ENCODE measurements around the gene GPATCH4. TPM values are rescaled to one million over a fixed set of nuclear protein-coding genes. Genes with fewer than 3 reads are reported as not detected.

The GPATCH4 gene
- 16.5 and 16.8 TPM in 2 replicates for polyA plus RNA-seq (2013)

GRCh38 chr1:156601122-156601830 is at the start of gene GPATCH4:
GPATCH4 (minus strand) TSS chr1:156601479.
- Histone ChIP-seq H3K27me3 (ENCODE audit: insufficient read depth, low read length) (no peaks in the 10 kb centered on the region), H3K4me2 (ENCODE audit: low read length) (peak within 1 kb of the TSS; percentile 81), H4K91ac (ENCODE audit: low read depth, low read length) (peak within 1 kb of the TSS; percentile 88), H3K79me1 (ENCODE audit: low read length) (peaks cover 7% of the 10 kb centered on the region), H2AFZ (ENCODE audit: insufficient read depth, low read length, poor library complexity) (peak within 1 kb of the TSS; percentile 99), H2AK5ac (ENCODE audit: low read length) (peak within 1 kb of the TSS; percentile 29), H2BK12ac (ENCODE audit: low read length) (peak within 1 kb of the TSS; percentile 58), H3K23ac (ENCODE audit: low read length) (no peak within 1 kb of the TSS), H3K79me2 (ENCODE audit: control insufficient read depth, insufficient read depth, low read length, poor library complexity) (peaks cover 3% of the 10 kb centered on the region), H3K27ac (ENCODE audit: low read depth, low read length) (peak within 1 kb of the TSS; percentile 44), H4K12ac (ENCODE audit: low read depth, low read length) (peak within 1 kb of the TSS; percentile 99), H3K9me3 (ENCODE audit: insufficient read depth, low read depth, low read length) (peaks cover 2% of the 10 kb centered on the region), H3K14ac (ENCODE audit: low read length) (peak within 1 kb of the TSS; percentile 97), H3K18ac (ENCODE audit: low read length) (peak within 1 kb of the TSS; percentile 91), H2BK120ac (ENCODE audit: insufficient read depth, low read length, poor library complexity) (peak within 1 kb of the TSS; percentile 77), H4K8ac (ENCODE audit: low read depth, low read length) (peak within 1 kb of the TSS; percentile 99), H3K9ac (ENCODE audit: low read length) (peak within 1 kb of the TSS; percentile 80), H2BK5ac (ENCODE audit: low read depth, low read length, poor library complexity) (peak within 1 kb of the TSS; percentile 27), H3K4me3 (ENCODE audit: low read depth, low read length) (peak within 1 kb of the TSS; percentile 80), H3K4me1 (ENCODE audit: control insufficient read depth in 1 of 2, insufficient read depth in 2 of 2, low read length in 2 of 2) (peaks cover 6 to 10% of the 10 kb centered on the region in 2 experiments), H3K36me3 (ENCODE audit: control insufficient read depth in 1 of 2, insufficient read depth in 2 of 2, low read length in 2 of 2) (peaks cover 14 to 18% of the 10 kb centered on the region in 2 experiments), H3K4ac (ENCODE audit: low read depth, low read length) (peak within 1 kb of the TSS; percentile 76)
- DNase-seq: peak; percentile 69 to 91
- no CpG with 5 or more reads among the region's 35 CpGs for WGBS (ENCODE audit: extremely low coverage, insufficient coverage, insufficient read length)

GRCh38 chr1:156648951-156649350 is 47.7 kb upstream of the GPATCH4 start:
- no peak for DNase-seq
- H3K14ac ChIP-seq (ENCODE audit: low read length): no peak overlapping the region
- no peaks in the 10 kb centered on the region for H3K4me1 ChIP-seq (ENCODE audit: control insufficient read depth in 1 of 2, insufficient read depth in 2 of 2, low read length in 2 of 2)
- H2AFZ ChIP-seq (ENCODE audit: insufficient read depth, low read length, poor library complexity): no peak overlapping the region
- H2BK12ac ChIP-seq (ENCODE audit: low read length): no peak overlapping the region
- no peak overlapping the region for H4K8ac ChIP-seq (ENCODE audit: low read depth, low read length)
- no peak overlapping the region for H3K27ac ChIP-seq (ENCODE audit: low read depth, low read length)
- H3K18ac ChIP-seq (ENCODE audit: low read length): no peak overlapping the region
- H2BK5ac ChIP-seq (ENCODE audit: low read depth, low read length, poor library complexity): no peak overlapping the region
- no CpG with 5 or more reads among the region's 2 CpGs for WGBS (ENCODE audit: extremely low coverage, insufficient coverage, insufficient read length)
- H3K36me3 ChIP-seq (ENCODE audit: control insufficient read depth in 1 of 2, insufficient read depth in 2 of 2, low read length in 2 of 2): no peaks in the 10 kb centered on the region
- H3K27me3 ChIP-seq (ENCODE audit: insufficient read depth, low read length): peaks cover 34% of the 10 kb centered on the region
- peaks cover 11% of the 10 kb centered on the region for H3K9me3 ChIP-seq (ENCODE audit: insufficient read depth, low read depth, low read length)
- no peak overlapping the region for H3K9ac ChIP-seq (ENCODE audit: low read length)
- no peak overlapping the region for H3K4ac ChIP-seq (ENCODE audit: low read depth, low read length)
- H3K79me2 ChIP-seq (ENCODE audit: control insufficient read depth, insufficient read depth, low read length, poor library complexity): no peaks in the 10 kb centered on the region
- no peak overlapping the region for H3K4me2 ChIP-seq (ENCODE audit: low read length)
- no peaks in the 10 kb centered on the region for H3K79me1 ChIP-seq (ENCODE audit: low read length)
- no peak overlapping the region for H3K23ac ChIP-seq (ENCODE audit: low read length)
- no peak overlapping the region for H4K91ac ChIP-seq (ENCODE audit: low read depth, low read length)
- H3K4me3 ChIP-seq (ENCODE audit: low read depth, low read length): no peak overlapping the region
- H2AK5ac ChIP-seq (ENCODE audit: low read length): no peak overlapping the region
- H4K12ac ChIP-seq (ENCODE audit: low read depth, low read length): no peak overlapping the region
- no peak overlapping the region for H2BK120ac ChIP-seq (ENCODE audit: insufficient read depth, low read length, poor library complexity)

- Histone ChIP-seq H3K27me3 (ENCODE audit: insufficient read depth, low read length) (peaks cover 37% of the 10 kb centered on the region), H3K18ac (ENCODE audit: low read length) (no peak overlapping the region), H4K8ac (ENCODE audit: low read depth, low read length) (no peak overlapping the region), H3K9ac (ENCODE audit: low read length) (no peak overlapping the region), H2AK5ac (ENCODE audit: low read length) (no peak overlapping the region), H4K91ac (ENCODE audit: low read depth, low read length) (no peak overlapping the region), H2BK5ac (ENCODE audit: low read depth, low read length, poor library complexity) (no peak overlapping the region), H4K12ac (ENCODE audit: low read depth, low read length) (no peak overlapping the region), H3K36me3 (ENCODE audit: control insufficient read depth in 1 of 2, insufficient read depth in 2 of 2, low read length in 2 of 2) (no peaks in the 10 kb centered on the region), H3K4ac (ENCODE audit: low read depth, low read length) (no peak overlapping the region), H2BK12ac (ENCODE audit: low read length) (no peak overlapping the region), H3K9me3 (ENCODE audit: insufficient read depth, low read depth, low read length) (peaks cover 13% of the 10 kb centered on the region), H3K79me2 (ENCODE audit: control insufficient read depth, insufficient read depth, low read length, poor library complexity) (no peaks in the 10 kb centered on the region), H3K4me3 (ENCODE audit: low read depth, low read length) (no peak overlapping the region), H3K27ac (ENCODE audit: low read depth, low read length) (no peak overlapping the region), H3K4me2 (ENCODE audit: low read length) (no peak overlapping the region), H3K4me1 (ENCODE audit: control insufficient read depth in 1 of 2, insufficient read depth in 2 of 2, low read length in 2 of 2) (no peaks in the 10 kb centered on the region), H2BK120ac (ENCODE audit: insufficient read depth, low read length, poor library complexity) (no peak overlapping the region), H2AFZ (ENCODE audit: insufficient read depth, low read length, poor library complexity) (no peak overlapping the region), H3K23ac (ENCODE audit: low read length) (no peak overlapping the region), H3K79me1 (ENCODE audit: low read length) (no peaks in the 10 kb centered on the region), H3K14ac (ENCODE audit: low read length) (no peak overlapping the region)
- no peak for DNase-seq
- no CpG with 5 or more reads among the region's 10 CpGs for WGBS (ENCODE audit: extremely low coverage, insufficient coverage, insufficient read length)
These were observed 47.2 kb upstream of the GPATCH4 start for GRCh38 chr1:156648496-156648895.

GRCh38 chr1:156647351-156647750 is 46.1 kb upstream of the GPATCH4 start:
- Histone ChIP-seq H3K27me3 (ENCODE audit: insufficient read depth, low read length) (peaks cover 46% of the 10 kb centered on the region), H3K9me3 (ENCODE audit: insufficient read depth, low read depth, low read length) (peaks cover 13% of the 10 kb centered on the region), H4K8ac (ENCODE audit: low read depth, low read length) (no peak overlapping the region), H2BK120ac (ENCODE audit: insufficient read depth, low read length, poor library complexity) (no peak overlapping the region), H4K12ac (ENCODE audit: low read depth, low read length) (no peak overlapping the region), H3K4me2 (ENCODE audit: low read length) (no peak overlapping the region), H3K27ac (ENCODE audit: low read depth, low read length) (no peak overlapping the region), H3K4me3 (ENCODE audit: low read depth, low read length) (no peak overlapping the region), H2BK12ac (ENCODE audit: low read length) (no peak overlapping the region), H2BK5ac (ENCODE audit: low read depth, low read length, poor library complexity) (no peak overlapping the region), H3K79me1 (ENCODE audit: low read length) (no peaks in the 10 kb centered on the region), H3K36me3 (ENCODE audit: control insufficient read depth in 1 of 2, insufficient read depth in 2 of 2, low read length in 2 of 2) (no peaks in the 10 kb centered on the region), H2AK5ac (ENCODE audit: low read length) (no peak overlapping the region), H3K18ac (ENCODE audit: low read length) (no peak overlapping the region), H3K79me2 (ENCODE audit: control insufficient read depth, insufficient read depth, low read length, poor library complexity) (no peaks in the 10 kb centered on the region), H3K23ac (ENCODE audit: low read length) (no peak overlapping the region), H2AFZ (ENCODE audit: insufficient read depth, low read length, poor library complexity) (no peak overlapping the region), H4K91ac (ENCODE audit: low read depth, low read length) (no peak overlapping the region), H3K4me1 (ENCODE audit: control insufficient read depth in 1 of 2, insufficient read depth in 2 of 2, low read length in 2 of 2) (peaks cover 1 to 2% of the 10 kb centered on the region in 2 experiments), H3K4ac (ENCODE audit: low read depth, low read length) (no peak overlapping the region), H3K14ac (ENCODE audit: low read length) (no peak overlapping the region), H3K9ac (ENCODE audit: low read length) (no peak overlapping the region)
- no peak for DNase-seq
- no CpG with 5 or more reads among the region's 10 CpGs for WGBS (ENCODE audit: extremely low coverage, insufficient coverage, insufficient read length)
